ENCODE data around the gene CCDC175. TPM values are rescaled to one million over a fixed set of nuclear protein-coding genes. Genes with fewer than 3 reads are reported as not detected.

The CCDC175 gene
- total RNA-seq, 2 donors from 2014 or later: not detected

DNA sequence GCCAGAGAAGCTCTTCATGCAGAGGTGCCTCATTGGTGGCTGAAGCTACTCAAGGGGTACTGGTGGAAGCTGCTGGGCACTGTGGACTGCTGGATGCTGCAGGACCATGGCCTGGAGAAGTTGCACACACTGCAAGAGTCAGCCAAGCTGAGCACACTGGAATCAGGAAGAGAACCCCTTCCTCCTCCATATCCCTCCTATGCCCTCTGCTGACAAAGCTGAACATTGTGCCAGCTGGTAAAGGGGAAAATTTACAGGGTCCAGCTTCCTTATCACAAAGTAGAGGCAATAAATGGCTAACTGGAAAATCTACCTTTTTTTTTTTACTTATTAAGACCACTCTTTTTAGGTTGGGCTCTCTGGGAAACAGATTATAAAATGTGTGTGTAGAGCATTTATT is 6.5 kb downstream of the CCDC175 start:
- DNase-seq (ENCODE audit: low spot score) (no peak), ATAC-seq (peak in 1 of 2 donors; percentile 50)
- H3K4me1 Mint-ChIP-seq (ENCODE audit: low read depth in 2 of 2): no peaks in the 10 kb centered on the region
- no peak overlapping the region for H3K4me3 Mint-ChIP-seq
- H3K9me3 Mint-ChIP-seq: no peaks in the 10 kb centered on the region
- H3K27me3 Mint-ChIP-seq: peaks cover 14 to 37% of the 10 kb centered on the region in 2 donors
- H3K27ac Mint-ChIP-seq: no peak overlapping the region
- H3K36me3 Mint-ChIP-seq: no peaks in the 10 kb centered on the region

DNA sequence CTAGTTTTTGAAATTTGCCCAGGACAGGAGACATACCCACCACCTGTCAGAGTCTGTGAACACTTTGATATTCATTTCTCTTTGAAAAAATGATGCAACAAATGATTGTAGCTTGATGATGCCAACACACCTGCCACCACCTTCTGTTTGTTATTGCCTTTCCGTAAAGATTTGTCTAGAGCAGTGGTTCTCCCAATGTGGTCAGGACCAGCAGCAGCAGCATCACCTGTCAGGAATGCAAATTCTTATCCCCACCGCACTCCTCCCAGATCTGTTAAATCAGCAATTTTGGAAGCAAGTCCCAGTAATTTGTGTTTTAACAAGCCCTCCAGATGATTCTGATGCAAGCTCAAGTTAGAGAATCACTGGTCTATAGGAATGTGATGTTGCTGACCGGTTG is 9.9 kb downstream of the CCDC175 start:
- Mint-ChIP-seq H3K4me1 (ENCODE audit: low read depth in 2 of 2) (no peaks in the 10 kb centered on the region), H3K9me3 (no peaks in the 10 kb centered on the region), H3K27me3 (peaks cover 32 to 43% of the 10 kb centered on the region in 2 donors), H3K27ac (no peak overlapping the region), H3K36me3 (no peaks in the 10 kb centered on the region), H3K4me3 (no peak overlapping the region)
- no peak for ATAC-seq
- no peak for DNase-seq (ENCODE audit: low spot score)

- Mint-ChIP-seq H3K27ac (no peak overlapping the region), H3K36me3 (no peaks in the 10 kb centered on the region), H3K27me3 (peaks cover 32 to 38% of the 10 kb centered on the region in 2 donors), H3K9me3 (no peaks in the 10 kb centered on the region), H3K4me3 (no peak overlapping the region), H3K4me1 (ENCODE audit: low read depth in 2 of 2) (no peaks in the 10 kb centered on the region)
- ATAC-seq (no peak), DNase-seq (ENCODE audit: low spot score) (no peak)
Observed at GRCh38 chr14:59566296-59566695, 10.3 kb downstream of the CCDC175 start.

DNA sequence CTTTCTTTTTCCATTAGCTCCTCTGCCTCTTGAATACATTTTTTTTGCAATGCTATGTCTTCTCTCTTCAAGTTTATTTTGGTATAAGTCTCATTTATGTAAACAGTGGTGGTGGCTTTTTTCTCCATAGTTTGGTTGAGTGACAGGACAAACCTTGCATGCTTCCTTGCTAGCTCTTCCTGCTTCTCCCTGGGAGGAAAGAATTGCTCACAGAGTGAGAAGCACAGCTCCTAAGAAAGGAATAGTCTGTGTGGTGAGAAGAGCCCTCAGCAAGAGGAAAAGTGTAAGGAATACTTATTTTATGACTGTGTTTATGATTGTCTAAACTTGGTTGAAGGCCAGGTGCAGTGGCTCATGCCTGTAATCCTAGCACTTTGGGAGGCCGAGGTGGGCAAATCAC is 11.5 kb downstream of the CCDC175 start:
- ATAC-seq: no peak
- H3K27me3 Mint-ChIP-seq: peaks cover 27 to 35% of the 10 kb centered on the region in 2 donors

GRCh38 chr14:59564366-59564765 is 12.2 kb downstream of the CCDC175 start:
- Mint-ChIP-seq H3K27me3 (peaks cover 27 to 37% of the 10 kb centered on the region in 2 donors), H3K4me3 (no peak overlapping the region), H3K36me3 (no peaks in the 10 kb centered on the region), H3K4me1 (ENCODE audit: low read depth in 2 of 2) (no peaks in the 10 kb centered on the region), H3K9me3 (no peaks in the 10 kb centered on the region), H3K27ac (no peak overlapping the region)
- ATAC-seq (no peak), DNase-seq (ENCODE audit: low spot score) (no peak)

More for the DNA sequence above, 11.5 kb downstream of the CCDC175 start:
- H3K27ac Mint-ChIP-seq: no peak overlapping the region
- no peaks in the 10 kb centered on the region for H3K36me3 Mint-ChIP-seq
- no peaks in the 10 kb centered on the region for H3K4me1 Mint-ChIP-seq (ENCODE audit: low read depth in 2 of 2)
- DNase-seq (ENCODE audit: low spot score): no peak
- no peak overlapping the region for H3K4me3 Mint-ChIP-seq
- H3K9me3 Mint-ChIP-seq: no peaks in the 10 kb centered on the region

DNA sequence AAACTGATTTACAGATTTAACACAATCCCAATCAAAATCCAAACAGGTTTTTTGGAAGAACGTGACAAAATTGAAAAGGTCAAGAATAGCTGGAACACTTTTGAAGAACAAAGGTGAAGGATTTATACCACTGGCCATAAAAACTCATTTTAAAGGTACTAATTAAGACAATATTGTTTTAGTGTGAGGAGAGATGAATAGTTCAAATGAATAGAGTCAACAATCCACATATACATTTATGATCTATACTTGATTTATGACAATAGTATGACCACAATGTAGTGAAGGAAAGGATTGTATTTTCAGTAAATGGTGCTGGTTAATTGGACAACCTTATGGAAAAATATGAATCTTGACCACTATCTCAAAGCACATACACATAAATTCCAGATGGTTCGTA is 29.3 kb downstream of the CCDC175 start:
- H3K4me1 Mint-ChIP-seq (ENCODE audit: low read depth in 2 of 2): no peaks in the 10 kb centered on the region

DNA sequence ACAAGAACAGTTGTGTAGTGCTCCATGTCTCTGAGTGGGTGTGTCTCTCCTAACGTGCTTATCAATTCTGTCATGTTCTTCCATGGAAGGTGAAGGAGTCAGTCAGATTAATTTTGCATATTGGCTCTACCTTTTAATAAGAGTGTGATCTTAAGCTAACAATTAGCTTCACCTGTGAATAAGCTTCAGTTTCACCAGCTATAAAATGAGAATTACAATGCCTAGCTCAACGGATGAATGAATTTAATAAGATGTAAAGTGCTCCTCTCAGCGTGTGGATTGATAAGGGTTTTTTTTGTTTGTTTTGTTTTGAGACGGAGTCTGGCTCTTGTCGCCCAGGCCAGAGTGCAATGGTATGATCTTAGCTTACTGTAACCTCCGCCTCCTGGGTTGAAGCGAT is 32.7 kb downstream of the CCDC175 start:
- Mint-ChIP-seq H3K27me3 (peaks cover 11 to 13% of the 10 kb centered on the region in 2 donors), H3K4me3 (no peak overlapping the region), H3K4me1 (ENCODE audit: low read depth in 2 of 2) (no peaks in the 10 kb centered on the region), H3K36me3 (no peaks in the 10 kb centered on the region), H3K27ac (no peak overlapping the region), H3K9me3 (peaks cover 3% of the 10 kb centered on the region)
- ATAC-seq (no peak), DNase-seq (ENCODE audit: low spot score) (no peak)

More for the DNA sequence above, 29.3 kb downstream of the CCDC175 start:
- Mint-ChIP-seq H3K4me3 (no peak overlapping the region), H3K9me3 (peaks cover 3% of the 10 kb centered on the region), H3K27me3 (peaks cover 14 to 15% of the 10 kb centered on the region in 2 donors), H3K27ac (no peak overlapping the region), H3K36me3 (no peaks in the 10 kb centered on the region)
- ATAC-seq: no peak
- DNase-seq (ENCODE audit: low spot score): no peak

- DNase-seq (ENCODE audit: low spot score): no peak
- no peaks in the 10 kb centered on the region for H3K4me1 Mint-ChIP-seq (ENCODE audit: low read depth in 2 of 2)
- H3K36me3 Mint-ChIP-seq: no peaks in the 10 kb centered on the region
- no peak overlapping the region for H3K4me3 Mint-ChIP-seq
- peaks cover 10 to 12% of the 10 kb centered on the region in 2 donors for H3K27me3 Mint-ChIP-seq
- H3K27ac Mint-ChIP-seq: no peak overlapping the region
- no peak for ATAC-seq
- H3K9me3 Mint-ChIP-seq: no peaks in the 10 kb centered on the region
Observed at GRCh38 chr14:59541731-59542130, 34.9 kb downstream of the CCDC175 start.

DNA sequence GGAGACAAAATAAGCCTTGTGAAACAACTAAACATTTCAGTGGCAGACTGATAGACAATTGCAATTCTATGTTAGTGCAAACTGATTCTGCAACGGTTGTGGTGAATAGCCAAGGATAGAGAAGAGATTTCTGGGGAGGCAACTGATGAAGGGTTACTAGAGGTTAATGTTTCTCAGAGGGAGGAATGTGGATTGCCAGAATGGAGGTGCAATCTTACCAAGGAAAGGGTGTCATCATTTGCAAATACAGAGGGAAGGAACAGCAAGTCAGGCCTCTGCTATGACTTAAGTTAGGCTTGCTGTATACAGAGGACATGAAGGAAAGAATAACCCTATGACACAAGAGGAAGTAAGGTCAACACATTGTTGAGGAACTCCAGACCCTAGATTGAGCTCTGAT is 35.8 kb downstream of the CCDC175 start:
- no peaks in the 10 kb centered on the region for H3K9me3 Mint-ChIP-seq
- no peaks in the 10 kb centered on the region for H3K36me3 Mint-ChIP-seq
- no peak overlapping the region for H3K27ac Mint-ChIP-seq
- ATAC-seq: no peak
- DNase-seq (ENCODE audit: low spot score): no peak
- H3K4me1 Mint-ChIP-seq (ENCODE audit: low read depth in 2 of 2): no peaks in the 10 kb centered on the region
- H3K4me3 Mint-ChIP-seq: no peak overlapping the region
- peaks cover 14 to 20% of the 10 kb centered on the region in 2 donors for H3K27me3 Mint-ChIP-seq

- ATAC-seq: no peak
- Mint-ChIP-seq H3K4me3 (no peak overlapping the region), H3K27ac (no peak overlapping the region), H3K4me1 (ENCODE audit: low read depth in 2 of 2) (no peaks in the 10 kb centered on the region), H3K36me3 (no peaks in the 10 kb centered on the region), H3K27me3 (peaks cover 14 to 24% of the 10 kb centered on the region in 2 donors), H3K9me3 (no peaks in the 10 kb centered on the region)
- DNase-seq (ENCODE audit: low spot score): no peak
Observed at GRCh38 chr14:59538936-59539335, 37.7 kb downstream of the CCDC175 start.

GRCh38 chr14:59537476-59537875 is 39.1 kb downstream of the CCDC175 start:
- Mint-ChIP-seq H3K4me1 (ENCODE audit: low read depth in 2 of 2) (no peaks in the 10 kb centered on the region), H3K27ac (no peak overlapping the region), H3K9me3 (no peaks in the 10 kb centered on the region), H3K36me3 (no peaks in the 10 kb centered on the region), H3K27me3 (peaks cover 11 to 24% of the 10 kb centered on the region in 2 donors), H3K4me3 (no peak overlapping the region)
- ATAC-seq (no peak), DNase-seq (ENCODE audit: low spot score) (no peak)

- Mint-ChIP-seq H3K4me1 (ENCODE audit: low read depth in 2 of 2) (no peaks in the 10 kb centered on the region), H3K9me3 (no peaks in the 10 kb centered on the region), H3K27ac (no peak overlapping the region), H3K4me3 (no peak overlapping the region), H3K36me3 (no peaks in the 10 kb centered on the region), H3K27me3 (peaks cover 16 to 36% of the 10 kb centered on the region in 2 donors)
- ATAC-seq: no peak
- DNase-seq (ENCODE audit: low spot score): no peak
Observed at GRCh38 chr14:59534361-59534987, 42.1 kb downstream of the CCDC175 start.

- H3K27me3 Mint-ChIP-seq: peaks cover 19 to 41% of the 10 kb centered on the region in 2 donors
- ATAC-seq (no peak), DNase-seq (ENCODE audit: low spot score) (no peak)
- no peak overlapping the region for H3K4me3 Mint-ChIP-seq
- no peaks in the 10 kb centered on the region for H3K9me3 Mint-ChIP-seq
- peaks cover 4% of the 10 kb centered on the region for H3K36me3 Mint-ChIP-seq
- H3K27ac Mint-ChIP-seq: no peak overlapping the region
- H3K4me1 Mint-ChIP-seq (ENCODE audit: low read depth in 2 of 2): no peaks in the 10 kb centered on the region
Observed at GRCh38 chr14:59532419-59532818, 44.2 kb downstream of the CCDC175 start.

DNA sequence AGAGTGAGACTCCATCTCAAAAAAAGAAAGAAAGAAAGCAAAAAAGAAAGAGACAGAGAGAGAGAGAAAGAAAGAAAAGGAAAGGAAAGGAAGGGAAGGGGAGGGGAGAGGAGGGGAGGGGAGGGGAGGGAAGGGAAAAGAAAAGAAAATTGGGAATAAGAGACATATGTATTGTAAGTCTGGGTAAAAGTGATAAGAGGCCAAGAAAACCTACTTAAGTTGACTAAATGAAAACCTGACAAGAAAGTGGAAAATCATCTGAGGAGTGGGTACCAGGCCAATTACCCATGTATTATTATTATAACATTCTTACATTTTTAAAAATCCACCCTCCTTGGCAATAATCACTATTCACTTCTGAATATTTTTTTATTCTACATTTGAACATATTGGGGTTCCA is 46.3 kb downstream of the CCDC175 start:
- Mint-ChIP-seq H3K4me1 (ENCODE audit: low read depth in 2 of 2) (no peaks in the 10 kb centered on the region), H3K27me3 (peaks cover 14 to 37% of the 10 kb centered on the region in 2 donors), H3K27ac (no peak overlapping the region), H3K9me3 (no peaks in the 10 kb centered on the region), H3K4me3 (no peak overlapping the region), H3K36me3 (peaks cover 4% of the 10 kb centered on the region)
- DNase-seq (ENCODE audit: low spot score) (no peak), ATAC-seq (no peak)

DNA sequence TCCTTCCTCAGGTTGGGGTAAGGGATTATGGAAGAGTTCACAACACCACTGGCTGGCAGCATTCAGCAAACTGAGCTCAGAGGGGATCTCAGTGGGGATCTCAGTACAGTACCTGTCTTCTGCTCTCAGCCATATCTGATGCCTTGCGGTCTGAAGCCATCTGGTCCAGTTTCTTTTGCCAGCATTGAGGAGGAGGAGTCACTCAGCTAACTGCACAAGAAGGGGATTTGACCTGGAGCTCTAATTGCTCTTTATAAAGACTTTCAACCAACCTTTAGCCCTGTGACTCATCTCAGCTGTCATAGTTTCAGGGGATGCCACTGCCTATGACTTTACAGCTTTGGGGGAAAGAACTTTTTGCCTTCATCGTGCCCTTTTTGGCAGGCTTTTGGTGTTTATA is 47.4 kb downstream of the CCDC175 start:
- Mint-ChIP-seq H3K27me3 (peaks cover 16 to 45% of the 10 kb centered on the region in 2 donors), H3K4me1 (ENCODE audit: low read depth in 2 of 2) (no peaks in the 10 kb centered on the region), H3K27ac (no peak overlapping the region), H3K4me3 (no peak overlapping the region), H3K36me3 (peaks cover 4% of the 10 kb centered on the region), H3K9me3 (no peaks in the 10 kb centered on the region)
- no peak for DNase-seq (ENCODE audit: low spot score)
- ATAC-seq: no peak

Data from natural killer cell treated with Interleukin-12 subunit alpha and Interleukin-12 subunit beta and Interleukin-15 and Interleukin-18, amount 100 ng/mL, for 72 hours (primary cell).